GM12891 (cell line): ENCODE measurements around the gene KLK15.

Source experiments
- POLR2A ChIP-seq: IDR thresholded peaks from 2 replicates; pipeline ENCODE4 v1.6.1; 2011; ENCODE audit warnings: low read depth, low read length, control low read depth
- POLR2AphosphoS5 ChIP-seq: IDR thresholded peaks from 2 replicates; pipeline ENCODE4 v1.6.1; 2011; ENCODE audit warnings: low read depth, low read length, control low read depth
- SPI1 ChIP-seq: IDR thresholded peaks from 2 replicates; pipeline ENCODE4 v1.6.1; 2011; ENCODE audit warnings: low read depth, low read length, control low read depth

DNA sequence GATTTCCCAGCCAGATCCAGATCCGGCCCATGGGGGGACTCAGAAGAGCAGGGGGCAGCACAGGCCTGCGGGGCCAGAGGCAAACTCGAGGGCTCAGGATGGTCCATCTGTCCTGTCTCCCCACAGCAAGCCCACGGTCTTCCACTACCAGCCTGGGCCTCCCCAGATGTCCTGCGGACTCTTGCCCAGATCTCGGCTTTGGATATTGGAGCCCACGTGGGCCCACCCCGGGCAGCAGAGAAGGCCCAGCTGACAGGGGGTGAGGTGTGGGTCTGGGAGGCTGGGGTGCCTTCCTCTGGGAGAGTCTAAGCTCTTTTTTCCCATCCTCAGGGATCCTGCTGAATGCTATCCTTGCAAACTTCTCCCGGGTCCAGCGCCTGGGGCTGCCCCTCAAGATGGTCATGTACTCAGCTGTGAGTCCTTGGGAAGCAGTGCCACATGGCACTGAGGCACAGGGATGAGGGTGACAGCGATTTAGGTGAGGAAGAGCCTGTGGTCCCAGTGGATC lies 39.8 kb downstream of the KLK15 start:
- no peak; the same call in 1 of the 2 replicates for TF ChIP-seq POLR2A
- 0 out of 2 replicates have a peak, but pooled peaks have one; percentile 15 for TF ChIP-seq POLR2AphosphoS5
- no peak for TF ChIP-seq SPI1
